Esophagus muscularis mucosa (tissue), 3 donors: ENCODE results near the gene ANKRD12.

ENCODE experiments used
- CTCF ChIP-seq, 3 experiments: fragments of 200-600 bp in 2 of 3; fragments of 450-650 bp in 1 of 3; sonication (generic) in 2 of 3; IDR thresholded peaks; one replicate each; pipeline ENCODE4 v1.5.1; 2017 to 2019; ENCODE audit warnings: antibody characterized with exemption in 3 of 3, mild to moderate bottlenecking in 2 of 3, moderate library complexity in 1 of 3
- EP300 ChIP-seq: sonication (generic); formaldehyde crosslinking; IDR thresholded peaks from one replicate; pipeline ENCODE4 v1.6.1; 2017; ENCODE audit warnings: antibody characterized with exemption

GRCh38 chr18:9232977-9233376 lies 96.4 kb downstream of the ANKRD12 start:
- no peak for TF ChIP-seq CTCF (IDR thresholded peaks at IDR 0.05)
- no peak for TF ChIP-seq EP300
